Right lobe of liver (tissue), 4 donors: ENCODE measurements around the gene OGFOD3.
"Not testable (repeated sequence)": the region's sequence is repeated elsewhere in the genome, so short reads cannot be mapped to it uniquely, and the experiment has no call there.

Source experiments
- CTCF ChIP-seq, 4 donors: fragments of 200-600 bp in 3 of 4; fragments of 450-650 bp in 1 of 4; IDR thresholded peaks; one replicate each; pipeline versions ENCODE4 v1.5.1 to v1.8.0; 2016 to 2022; ENCODE audit warnings: antibody characterized with exemption in 4 of 4, mild to moderate bottlenecking in 2 of 4
- POLR2A ChIP-seq: fragments of 450-650 bp; IDR thresholded peaks from one replicate; pipeline ENCODE4 v1.6.1; 2017; ENCODE audit warnings: antibody characterized with exemption, mild to moderate bottlenecking
- donor health status: DM: no; HTN: no; CAD: no.
- donor health status: DM: no; HTN: no; CAD: no.
- donor health status: DM: no; HTN: yes; CAD: no.

- not testable (repeated sequence) for TF ChIP-seq POLR2A; CTCF (IDR thresholded peaks at IDR 0.05)
These were observed 45.3 kb downstream of the OGFOD3 start for GRCh38 chr17:82373072-82373452.
